Fibroblast of skin of abdomen (primary cell): Measurements from ENCODE around the gene FASTKD3.

Experiments
- DNase-seq: peaks from one replicate; pipeline ENCODE4 v3.0.0-alpha.2; 2013

The FASTKD3 gene

DNA sequence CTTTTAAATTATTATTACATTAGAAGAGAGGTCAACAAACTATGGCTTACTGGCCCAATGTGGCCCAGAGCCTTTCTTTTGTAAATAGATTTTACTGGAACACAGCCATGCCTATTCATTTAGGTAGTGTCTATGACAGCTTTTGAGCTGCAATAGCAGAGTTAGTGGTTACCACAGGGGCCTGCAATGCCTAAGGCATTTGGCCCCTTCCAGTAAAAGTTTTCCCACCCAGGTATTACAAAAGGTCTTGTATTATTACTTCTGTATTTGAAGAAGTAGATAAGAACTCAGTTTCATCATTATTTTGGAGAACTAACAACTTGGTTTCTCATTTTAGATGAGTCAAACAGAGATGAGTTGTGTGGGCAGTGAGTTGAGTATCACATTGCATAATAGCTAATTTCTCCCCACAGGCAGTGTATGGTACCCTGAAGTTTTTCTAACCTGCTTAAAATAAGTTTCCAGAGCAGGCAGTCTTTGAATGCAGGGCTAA, 9.6 kb upstream of the FASTKD3 start:
- no peak for DNase-seq

DNA sequence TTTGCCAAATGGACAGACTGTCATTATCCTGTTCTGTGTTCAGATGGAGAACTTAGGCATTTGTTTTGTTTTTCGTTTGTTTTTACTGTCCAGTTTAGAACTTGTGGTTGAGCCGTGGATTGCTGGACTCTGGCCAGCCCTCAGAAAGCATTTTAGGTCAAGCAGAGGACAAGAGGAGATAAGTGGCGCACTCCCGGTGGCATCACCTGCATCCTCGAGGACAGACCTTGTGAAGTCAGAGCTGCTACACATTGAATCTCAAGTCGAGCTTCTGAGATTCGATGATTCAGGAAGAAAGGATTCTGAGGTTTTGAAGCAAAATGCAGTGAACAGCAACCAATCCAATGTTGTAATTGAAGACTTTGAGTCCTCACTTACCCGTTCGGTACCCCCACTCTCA, 9.0 kb upstream of the FASTKD3 start:
- DNase-seq: no peak

DNA sequence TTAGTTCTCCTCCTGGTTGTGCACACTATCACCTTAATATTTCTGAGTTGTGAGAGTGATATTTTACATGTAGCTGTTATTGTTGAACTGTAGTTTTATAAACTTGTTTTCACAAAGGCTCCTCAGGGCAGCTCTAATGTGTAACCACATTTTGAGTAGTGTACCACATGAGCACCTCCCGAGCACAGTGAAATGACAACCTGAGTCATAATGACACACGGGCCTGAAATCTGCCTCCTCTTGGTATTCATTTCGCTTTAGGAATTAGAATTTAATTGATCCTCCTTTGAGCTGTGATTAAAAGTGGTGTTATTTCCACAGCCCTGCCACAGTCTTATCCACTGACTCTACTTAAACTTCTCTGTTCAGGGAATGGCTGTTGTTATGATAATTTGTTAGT, 8.0 kb upstream of the FASTKD3 start:
- DNase-seq: peak; percentile 58

DNA sequence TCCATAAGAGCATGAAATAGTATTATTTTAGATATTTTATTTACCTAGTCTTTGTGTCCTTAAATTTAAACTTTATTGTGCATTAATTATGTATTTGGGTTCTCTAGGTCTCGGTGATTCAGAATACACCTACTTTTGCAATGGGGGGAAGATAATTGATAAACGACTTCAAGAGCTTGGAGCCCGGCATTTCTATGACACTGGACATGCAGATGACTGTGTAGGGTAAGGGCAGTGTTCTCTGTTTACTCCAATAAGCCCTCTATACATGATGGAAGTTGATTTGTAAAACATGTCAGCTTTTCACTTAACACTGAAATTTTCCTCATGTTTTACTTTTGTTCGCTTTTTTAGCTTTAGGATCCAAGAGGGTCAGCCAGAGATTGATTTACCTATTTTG, 6.3 kb upstream of the FASTKD3 start:
- DNase-seq: no peak

DNA sequence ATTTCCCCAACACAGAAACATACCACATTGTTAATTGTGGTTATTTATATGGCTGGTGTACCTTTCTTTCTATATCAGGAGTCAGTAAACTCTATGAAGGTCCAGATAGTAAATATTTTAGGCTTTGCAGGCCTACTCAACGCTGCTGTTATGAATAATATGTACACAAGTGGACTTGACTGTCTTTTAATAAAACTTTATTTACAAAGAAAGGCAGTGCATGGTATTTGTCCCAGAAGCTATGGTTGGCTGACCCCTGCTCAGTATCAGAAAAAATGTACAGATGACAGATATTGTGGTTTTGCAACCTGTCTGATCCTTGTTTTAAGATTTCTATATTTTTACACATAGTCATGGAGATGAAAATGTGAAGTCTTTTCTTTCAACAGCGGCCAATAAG, 5.8 kb upstream of the FASTKD3 start:
- DNase-seq: no peak

DNA sequence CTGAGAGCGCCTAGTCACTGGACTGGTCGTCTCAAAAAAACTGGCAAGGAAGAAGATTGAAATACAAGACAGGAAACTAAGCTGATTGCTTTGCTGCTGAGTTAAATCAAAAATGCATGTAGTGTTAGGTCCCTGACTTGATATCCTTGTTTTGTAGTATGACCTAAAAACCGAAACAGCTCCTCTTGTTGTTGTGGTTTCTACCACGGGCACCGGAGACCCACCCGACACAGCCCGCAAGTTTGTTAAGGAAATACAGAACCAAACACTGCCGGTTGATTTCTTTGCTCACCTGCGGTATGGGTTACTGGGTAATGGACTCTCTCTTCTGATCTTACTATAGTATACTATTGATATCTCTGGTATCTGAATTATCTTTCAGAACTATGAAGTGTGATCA, 4.4 kb upstream of the FASTKD3 start:
- DNase-seq: no peak

DNA sequence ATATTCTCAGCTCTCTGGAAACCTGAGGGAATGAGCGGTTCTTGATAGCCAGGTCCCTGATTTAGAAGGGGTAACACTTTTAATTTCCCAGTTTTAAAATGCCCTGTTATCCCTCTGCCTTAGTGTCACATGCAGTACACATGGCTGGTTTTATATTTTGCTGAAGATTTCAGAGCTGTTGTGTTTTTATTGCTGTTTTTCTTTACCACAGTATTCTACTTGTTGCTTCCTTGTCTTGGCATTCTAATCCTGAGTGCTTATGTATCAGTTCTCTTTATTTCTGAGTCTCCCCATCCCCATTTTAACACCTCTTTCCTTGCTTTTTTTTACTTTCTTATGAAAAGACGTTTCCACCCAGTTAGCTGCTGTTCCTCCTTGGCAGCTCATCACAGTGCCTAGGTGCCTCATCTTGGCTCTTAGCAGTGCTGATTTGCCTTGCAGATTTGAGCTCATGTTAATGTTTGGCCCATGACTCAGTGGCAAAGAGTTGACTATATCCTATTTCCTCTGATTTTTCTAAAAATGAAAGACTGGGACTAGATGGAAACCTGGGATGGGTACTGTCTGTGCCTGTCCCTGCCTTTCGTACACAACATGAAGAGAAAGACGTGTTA, 3.8 kb upstream of the FASTKD3 start:
- no peak for DNase-seq

DNA sequence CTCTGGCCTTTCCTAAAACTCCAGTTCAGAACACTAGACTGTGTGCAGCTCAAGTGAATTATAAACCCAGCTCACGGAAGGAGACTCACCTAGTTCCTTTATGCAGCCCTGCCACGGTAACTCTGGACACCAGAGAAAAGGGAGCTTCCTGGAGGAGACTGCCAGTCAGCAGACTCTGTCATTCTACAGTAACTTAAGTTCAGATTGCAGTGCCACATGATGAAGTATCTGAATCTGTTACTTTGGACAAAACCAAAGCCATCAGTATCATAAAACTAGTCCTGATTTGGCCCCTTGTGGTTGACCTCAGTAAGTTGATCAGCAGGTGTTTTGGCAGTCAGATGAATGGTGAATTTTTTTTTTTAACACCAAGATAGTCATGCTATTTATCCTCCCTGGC, 2.8 kb upstream of the FASTKD3 start:
- no peak for DNase-seq

DNA sequence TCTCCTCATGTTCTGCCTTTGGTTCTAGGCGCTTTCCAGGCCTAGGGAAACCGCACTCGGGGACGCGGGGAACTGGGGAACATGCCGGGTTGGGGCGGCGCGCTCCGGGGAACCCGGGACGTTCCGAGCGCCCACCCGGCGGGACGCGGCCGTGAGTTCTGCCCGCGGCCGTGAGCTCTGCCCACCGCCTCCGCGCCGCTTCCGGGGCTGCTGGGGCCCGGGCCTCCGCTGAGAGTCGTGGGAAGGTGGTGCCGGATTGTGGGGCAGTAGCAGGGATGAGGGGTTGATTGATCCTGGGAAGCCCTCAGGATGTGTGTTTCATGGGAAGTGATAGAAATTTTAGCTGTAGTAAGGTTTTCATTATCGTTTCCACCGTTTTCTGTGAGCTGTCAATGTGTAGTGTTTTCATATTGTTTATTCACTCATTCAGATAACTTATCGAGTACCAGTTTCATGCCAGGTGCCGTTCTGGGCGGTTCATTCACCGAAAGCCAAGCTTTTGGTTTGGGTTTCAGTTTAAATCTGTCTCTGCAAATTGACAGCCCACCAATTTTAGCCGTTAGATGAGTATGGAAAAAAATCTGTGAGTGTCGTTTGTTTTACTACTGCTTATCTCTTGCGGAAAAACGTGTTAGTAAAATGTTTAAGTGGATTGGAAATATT, 774 bp upstream of the FASTKD3 start:
- DNase-seq: no peak

DNA sequence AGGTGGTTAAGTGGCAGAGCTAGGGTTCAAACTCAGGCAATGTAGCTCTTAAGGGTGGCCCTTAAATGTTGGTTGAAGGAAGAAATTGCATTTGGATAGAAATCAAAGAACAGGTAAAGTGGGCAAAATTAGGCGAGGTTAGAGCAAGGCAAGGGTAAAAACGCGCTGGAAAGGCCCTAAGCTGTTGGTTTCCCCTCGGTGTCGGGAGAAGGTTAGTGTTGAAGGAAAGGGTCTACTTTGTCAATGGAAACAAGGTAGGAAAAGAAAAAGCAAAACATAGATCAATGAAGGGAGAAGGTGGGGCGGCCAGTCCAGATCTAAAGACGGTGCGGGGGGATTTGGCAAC, 431 bp downstream of the FASTKD3 start:
- no peak for DNase-seq

DNA sequence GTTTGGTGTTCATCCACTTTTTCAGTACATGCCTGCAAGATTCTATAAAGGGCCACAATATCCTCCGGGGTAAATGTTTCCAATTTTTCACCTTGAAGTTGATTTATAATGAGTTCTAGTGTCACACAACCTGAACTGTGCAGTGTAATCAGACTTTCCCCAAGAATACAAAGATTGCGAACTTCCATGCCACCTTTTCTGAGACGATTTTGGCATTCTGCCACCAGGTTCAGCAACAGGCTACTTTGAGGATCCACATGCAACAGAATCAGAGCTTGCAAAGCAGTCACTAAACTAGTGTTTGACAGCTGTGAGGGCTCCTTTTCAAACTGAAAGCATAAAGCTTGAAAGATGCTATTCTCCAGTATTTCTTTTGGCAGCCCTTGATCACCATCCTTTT, 1.6 kb downstream of the FASTKD3 start:
- no peak for DNase-seq

DNA sequence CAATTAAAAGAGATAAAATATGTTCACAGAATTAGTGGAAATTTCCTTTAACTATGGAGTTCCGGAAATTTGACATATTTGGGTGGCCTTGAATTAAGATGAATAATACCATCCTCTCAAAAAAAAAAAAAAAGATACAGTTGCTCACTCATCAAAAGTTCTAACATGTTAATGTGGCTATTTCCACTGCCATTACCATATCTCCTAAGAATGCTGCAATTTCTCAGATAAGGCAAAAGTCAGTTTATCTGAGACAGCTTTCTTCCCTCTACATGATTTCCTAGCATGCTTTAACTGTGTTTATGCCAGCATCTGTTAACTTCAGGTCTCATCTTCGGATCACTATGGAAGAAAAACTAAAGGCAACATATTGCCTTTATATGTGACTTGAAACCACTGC, 2.6 kb downstream of the FASTKD3 start:
- DNase-seq: no peak

DNA sequence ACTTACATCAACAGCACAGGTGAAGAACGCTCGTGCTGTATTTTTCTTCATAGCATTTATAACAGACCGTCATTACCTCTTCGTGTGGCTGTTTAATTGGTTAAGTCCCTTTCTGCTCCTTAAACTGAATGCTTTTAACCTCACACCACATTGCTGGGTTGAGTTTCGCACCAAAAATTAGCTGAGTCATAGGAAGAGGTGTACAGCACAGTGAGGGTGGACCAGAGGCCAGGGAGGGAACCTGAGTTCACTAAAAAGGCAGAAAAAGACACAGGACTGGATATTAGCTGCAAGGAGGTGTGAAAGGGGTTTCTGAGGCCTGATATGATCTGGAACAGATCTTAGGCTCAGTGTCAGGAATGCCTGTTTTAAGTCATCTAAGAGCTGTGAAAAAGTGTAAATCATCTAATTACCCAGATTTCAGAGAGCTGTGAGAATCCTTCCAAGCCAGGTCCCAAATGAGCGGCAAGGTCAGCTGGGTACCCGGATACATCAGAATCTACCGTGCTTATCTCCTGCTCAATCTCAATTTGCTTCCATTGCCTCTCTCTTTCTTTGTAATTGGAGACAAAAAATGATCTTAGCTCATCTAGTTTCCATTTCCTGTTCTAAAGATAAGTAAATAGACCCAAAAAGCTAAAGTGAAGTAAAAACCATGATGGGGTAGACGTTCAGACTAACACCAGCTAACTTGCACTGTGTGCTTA, 10.8 kb downstream of the FASTKD3 start:
- no peak for DNase-seq

DNA sequence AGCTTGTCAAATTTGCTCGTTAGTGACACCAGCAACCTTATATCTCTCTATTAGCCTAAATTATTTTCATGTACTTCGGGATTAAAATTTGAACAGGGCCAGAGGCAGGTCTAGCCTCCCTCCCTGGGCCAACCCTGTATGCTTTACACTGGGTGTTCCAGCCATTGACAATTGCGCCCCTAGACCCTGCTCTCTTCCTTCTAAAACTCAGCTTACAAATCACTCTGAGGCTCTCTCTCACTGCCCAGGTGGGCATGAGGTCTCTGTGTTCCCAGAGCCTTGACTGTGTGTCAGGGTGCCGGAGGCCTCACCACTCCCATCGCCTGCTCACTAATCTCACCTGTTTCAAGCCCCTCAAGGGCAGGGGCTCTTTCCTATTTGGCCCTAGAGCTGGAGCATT, 11.5 kb downstream of the FASTKD3 start:
- no peak for DNase-seq

DNA sequence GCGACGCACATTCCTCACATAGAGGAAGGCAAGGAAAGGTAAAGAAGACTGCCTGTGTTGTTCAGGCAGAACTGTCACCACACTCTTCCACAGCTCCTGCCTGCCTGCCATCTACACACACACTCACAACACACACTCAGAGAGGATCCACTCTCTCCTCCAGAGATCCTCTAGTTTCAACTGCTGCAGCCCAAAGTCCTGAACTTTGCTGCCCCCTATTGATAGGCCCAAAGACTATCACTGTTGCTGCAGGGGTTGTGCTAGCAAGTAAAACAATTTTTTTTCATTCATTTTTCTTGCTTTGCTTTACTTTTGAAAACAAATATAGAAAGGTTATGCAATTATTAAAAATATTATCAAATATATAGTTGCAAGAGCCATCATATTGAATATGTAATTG, 12.0 kb downstream of the FASTKD3 start:
- no peak for DNase-seq

DNA sequence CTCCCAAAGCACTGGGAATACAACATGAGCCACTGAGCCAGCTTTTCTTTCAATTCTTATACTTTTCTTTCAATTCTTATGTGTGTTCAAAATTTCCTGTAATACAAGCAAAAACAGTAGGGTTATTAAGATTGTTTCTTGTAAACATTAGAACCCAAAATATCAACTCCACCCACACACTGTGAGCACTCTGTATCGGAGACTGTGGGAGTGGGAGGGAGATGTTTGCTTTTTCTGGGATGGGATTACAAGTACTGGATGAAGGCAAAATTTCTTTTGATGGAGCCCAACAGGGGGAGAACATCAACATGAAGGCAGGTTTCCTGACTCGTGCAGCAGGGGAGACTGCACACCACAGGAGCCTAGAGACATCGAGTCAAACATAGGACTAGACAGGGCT, 13.2 kb downstream of the FASTKD3 start:
- no peak for DNase-seq

DNA sequence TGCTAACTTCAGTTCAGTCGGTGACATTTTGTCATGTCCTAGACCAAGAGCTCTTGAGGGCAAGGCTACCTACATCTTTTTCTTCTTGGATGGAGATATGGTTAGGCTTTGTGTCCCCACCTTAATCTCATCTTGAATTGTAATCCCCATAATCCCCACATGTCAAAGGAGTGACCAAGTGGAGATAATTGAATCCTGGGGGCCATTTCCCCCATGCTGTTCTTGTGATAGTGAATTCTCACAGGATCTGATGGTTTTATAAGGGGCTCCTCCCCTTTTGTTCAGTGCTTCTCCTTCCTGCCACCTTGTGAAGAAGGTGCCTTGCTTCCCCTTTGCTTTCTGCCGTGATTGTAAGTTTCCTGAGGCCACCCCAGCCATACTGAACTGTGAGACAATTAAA, 15.8 kb downstream of the FASTKD3 start:
- no peak for DNase-seq

DNA sequence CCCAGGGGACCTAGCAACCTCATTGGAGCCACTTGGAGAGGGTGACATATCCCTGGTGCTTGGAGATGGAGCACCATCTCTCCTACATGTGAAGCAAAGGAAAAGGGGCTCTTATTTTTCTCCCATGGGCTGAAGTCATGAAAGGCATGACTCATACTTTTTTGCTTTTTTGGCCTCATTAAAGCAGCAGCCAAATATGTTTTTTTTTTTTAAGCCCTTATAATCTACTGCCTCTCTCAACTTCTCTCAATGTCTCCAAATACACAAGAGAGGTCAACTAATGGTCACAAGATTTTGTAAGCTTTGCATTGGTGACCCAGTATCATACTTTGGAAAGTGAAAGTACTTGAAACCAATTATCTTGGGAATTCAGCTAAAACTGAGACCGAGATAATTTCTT, 16.3 kb downstream of the FASTKD3 start:
- DNase-seq: no peak

DNA sequence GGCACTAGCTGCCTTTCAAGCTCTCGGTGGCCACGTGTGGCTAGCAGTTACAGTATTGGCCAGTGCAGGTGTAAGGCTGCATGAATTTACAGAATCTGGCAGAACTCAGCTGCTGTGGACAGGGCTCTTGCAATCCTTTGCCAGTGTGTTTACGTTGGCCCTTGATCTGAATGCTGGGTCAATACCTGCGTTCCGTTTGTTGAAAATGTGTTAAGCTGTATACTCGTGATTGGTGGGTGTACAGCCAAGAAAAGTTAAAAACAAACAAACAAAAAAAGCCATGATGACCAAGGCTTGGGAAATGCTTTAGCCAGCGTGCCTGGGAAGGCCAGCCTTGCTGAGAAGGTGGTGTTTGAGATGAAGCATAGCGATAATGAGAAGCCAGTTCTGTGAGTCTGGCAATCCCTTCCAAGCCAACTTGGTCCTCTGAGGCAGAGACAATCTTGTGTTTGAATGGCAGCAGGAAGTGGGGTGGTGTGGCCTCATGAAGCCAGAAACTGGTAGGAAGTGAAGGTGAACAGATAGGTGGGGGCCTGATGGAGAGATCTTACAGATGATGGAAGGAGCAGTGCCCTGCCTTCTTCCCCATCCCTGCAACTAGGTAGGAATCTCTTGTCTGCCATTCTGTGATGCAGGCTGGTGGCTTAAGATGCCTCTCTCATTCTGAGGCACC, 17.1 kb downstream of the FASTKD3 start:
- no peak for DNase-seq

DNA sequence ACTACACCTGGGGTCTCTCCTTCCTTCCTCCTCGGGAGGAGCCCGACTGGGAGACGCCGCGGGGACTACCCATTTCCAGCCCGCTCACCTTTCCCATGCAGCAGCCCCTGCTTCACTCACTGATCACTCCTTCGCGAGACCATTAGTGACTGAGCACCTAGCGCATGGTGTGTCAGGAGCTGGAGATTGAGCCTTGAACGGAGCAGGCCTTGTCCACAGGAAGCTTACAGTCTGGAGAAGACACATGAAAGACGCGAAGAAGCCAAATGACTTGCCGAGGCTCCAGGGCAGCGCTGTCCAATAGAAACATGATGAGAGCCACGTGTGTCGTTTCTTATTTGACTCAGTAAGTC, 17.6 kb downstream of the FASTKD3 start:
- no peak for DNase-seq

DNA sequence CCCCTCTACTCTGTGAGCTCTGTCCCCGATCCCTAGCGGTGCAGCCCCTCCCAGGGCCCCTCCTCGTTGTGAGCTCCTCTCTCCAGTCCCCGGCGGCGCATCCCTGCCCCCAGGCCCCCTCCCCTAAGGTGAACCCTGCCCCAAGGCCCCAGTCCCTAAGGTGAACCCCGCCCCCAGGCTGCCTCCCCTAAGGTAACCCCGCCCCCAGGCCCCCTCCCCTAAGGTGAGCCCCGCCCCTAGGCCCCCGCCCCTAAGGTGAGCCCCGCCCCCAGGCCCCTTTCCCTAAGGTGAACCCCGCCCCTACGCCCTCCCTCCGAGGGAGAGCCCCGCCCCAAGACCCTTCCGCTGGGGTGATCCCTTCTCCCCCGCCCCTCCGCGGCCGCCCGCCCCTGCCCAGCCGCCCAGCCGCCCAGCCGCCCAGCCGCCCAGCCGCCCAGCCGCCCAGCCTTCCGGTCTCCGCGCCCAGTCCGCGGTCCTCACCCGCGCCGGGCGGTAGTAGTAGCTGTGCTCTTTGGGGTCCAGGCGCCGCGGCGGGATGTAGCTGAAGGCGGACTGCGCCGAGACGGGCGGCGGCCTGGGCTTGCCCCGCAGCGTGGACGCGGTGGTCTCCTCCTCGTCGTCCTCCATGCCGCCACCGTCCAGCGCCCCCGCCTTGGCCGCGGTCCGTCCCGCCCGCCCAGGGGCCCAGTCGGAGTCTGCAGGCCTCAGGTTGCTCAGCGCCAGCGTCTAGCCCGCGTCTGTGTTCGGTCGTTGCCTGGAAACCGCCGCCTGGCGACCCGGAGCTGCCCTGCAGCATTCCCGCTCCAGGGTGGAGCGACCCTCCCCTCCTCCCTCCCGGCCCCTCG, 18.2 kb downstream of the FASTKD3 start, which contains the start of gene CFAP90:
Gene CFAP90, minus strand, starts transcription at position 739 of the 845 bp plus-strand sequence. Its CDS starts 112 bp downstream, at position 627.
- peak; percentile 40 for DNase-seq

DNA sequence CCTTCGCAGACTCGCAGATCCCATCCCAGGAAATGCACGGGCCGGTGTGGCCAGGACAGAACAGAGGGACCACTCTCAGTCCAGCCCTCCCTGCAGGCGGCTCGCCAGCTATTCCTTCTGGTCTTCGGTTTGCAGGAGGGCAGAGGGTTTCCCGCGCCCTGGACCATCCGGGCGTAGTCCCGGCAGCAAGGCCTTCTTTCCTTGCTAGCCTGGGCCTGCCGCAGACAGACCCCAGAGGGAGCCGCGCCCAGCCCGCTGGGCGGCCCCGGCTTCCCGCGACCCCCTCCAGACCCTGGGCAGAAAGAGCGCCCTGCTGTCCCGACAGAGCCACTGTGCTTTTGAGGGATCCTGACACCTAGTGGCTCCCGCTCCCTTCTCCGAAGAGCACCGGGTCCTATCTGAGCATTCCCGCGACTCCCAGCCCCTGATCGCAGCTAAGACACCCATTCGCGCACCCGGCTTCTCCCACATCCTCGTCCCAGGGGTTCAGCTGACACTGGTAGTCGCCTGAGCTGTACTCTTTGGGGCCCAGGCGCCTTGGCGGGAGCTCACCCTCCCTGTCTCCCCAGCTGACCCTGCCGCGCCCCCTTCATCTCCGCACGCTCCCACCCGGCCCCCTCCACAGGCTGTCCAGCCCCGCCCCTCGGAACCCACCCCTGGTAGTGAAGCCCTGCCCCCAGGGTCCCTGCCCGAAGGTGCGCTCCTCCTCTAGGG, 19.0 kb downstream of the FASTKD3 start:
- DNase-seq: no peak
